Erythroblast (primary cell): ENCODE results near the gene WASF3.

Experiments
- GATA1 ChIP-seq: IDR thresholded peaks from 2 replicates; pipeline ENCODE4 v1.6.1; 2011; ENCODE audit warnings: low read depth, mild to moderate bottlenecking, control low read depth, low read length, moderate library complexity
- POLR2A ChIP-seq: IDR thresholded peaks from 2 replicates; pipeline ENCODE4 v1.6.1; 2011; ENCODE audit warnings: mild to moderate bottlenecking, low read length

DNA sequence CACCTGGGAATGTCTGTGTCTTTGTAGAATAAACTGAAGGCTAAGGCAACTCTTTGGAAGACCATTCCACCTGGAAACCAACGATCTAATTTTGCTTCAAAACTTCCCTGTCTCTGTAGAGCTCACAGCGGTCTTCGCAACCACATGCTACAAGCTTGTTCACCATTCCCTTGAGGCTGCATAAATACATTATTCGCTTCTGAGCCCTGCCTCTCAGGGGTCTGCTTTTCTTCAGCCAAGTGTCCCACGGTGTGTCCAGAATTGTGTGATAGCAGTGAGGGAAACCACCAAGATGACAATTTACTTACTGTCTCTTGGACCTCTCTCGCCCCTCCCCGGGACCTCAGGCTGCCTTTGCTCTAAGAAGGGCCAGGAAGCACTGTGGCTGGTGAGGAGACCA, 152.0 kb downstream of the WASF3 start:
- no peak for TF ChIP-seq POLR2A
- no peak for TF ChIP-seq GATA1
